KMS-11 (cell line): ENCODE measurements around the gene PLCH1.
"Not testable (repeated sequence)": the region's sequence is repeated elsewhere in the genome, so short reads cannot be mapped to it uniquely, and the experiment has no call there.

Experiments used
- H2AFZ ChIP-seq: fragments of 200-600 bp; sonication (generic); 2 replicates; pipeline ENCODE4 v1.6.1; 2016; ENCODE audit warnings: antibody characterized with exemption, mixed run types, low read depth
- H3K27ac ChIP-seq: fragments of 200-600 bp; sonication (generic); 2 replicates; pipeline ENCODE4 v1.6.1; 2016; ENCODE audit warnings: mild to moderate bottlenecking, mixed run types
- H3K27me3 ChIP-seq: fragments of 200-600 bp; sonication (generic); 2 replicates; pipeline ENCODE4 v1.6.1; 2017; ENCODE audit warnings: mild to moderate bottlenecking, low read depth, mixed run types, moderate library complexity; ENCODE audit not compliant: insufficient read depth
- H3K36me3 ChIP-seq: fragments of 200-600 bp; sonication (generic); 2 replicates; pipeline ENCODE4 v1.6.1; 2017; ENCODE audit warnings: mild to moderate bottlenecking, mixed run types; ENCODE audit not compliant: insufficient read depth
- H3K4me1 ChIP-seq: fragments of 200-600 bp; sonication (generic); 2 replicates; pipeline ENCODE4 v1.6.1; 2016; ENCODE audit warnings: mild to moderate bottlenecking, low read depth, mixed run types; ENCODE audit not compliant: poor library complexity, severe bottlenecking
- H3K4me2 ChIP-seq: fragments of 200-600 bp; sonication (generic); 2 replicates; pipeline ENCODE4 v1.7.0; 2016; ENCODE audit warnings: mild to moderate bottlenecking, mixed run types
- H3K4me3 ChIP-seq: fragments of 200-600 bp; sonication (generic); IDR thresholded peaks from 2 replicates; pipeline ENCODE4 v1.6.1; 2017; ENCODE audit warnings: low read depth, low read length, mixed read lengths; ENCODE audit not compliant: insufficient read depth
- H3K79me2 ChIP-seq: fragments of 200-600 bp; sonication (generic); 2 replicates; pipeline ENCODE4 v1.6.1; 2016; ENCODE audit warnings: low read depth, mixed run types; ENCODE audit not compliant: insufficient read depth
- H3K9ac ChIP-seq: fragments of 200-600 bp; sonication (generic); 2 replicates; pipeline ENCODE4 v1.6.1; 2016; ENCODE audit warnings: mild to moderate bottlenecking, mixed run types
- H4K20me1 ChIP-seq: fragments of 200-600 bp; sonication (generic); 2 replicates; pipeline ENCODE4 v1.6.1; 2016; ENCODE audit warnings: mild to moderate bottlenecking, mixed run types; ENCODE audit not compliant: insufficient read depth
- TF ChIP-seq, protein P1 (sequence below): fragments of 200-600 bp; sonication (generic); conservative IDR thresholded peaks from 2 replicates; pipeline ENCODE4 v1.6.1; 2017; ENCODE audit warnings: low read depth, mild to moderate bottlenecking, antibody characterized with exemption, low read length, moderate library complexity, mixed read lengths

Gene PLCH1

DNA sequence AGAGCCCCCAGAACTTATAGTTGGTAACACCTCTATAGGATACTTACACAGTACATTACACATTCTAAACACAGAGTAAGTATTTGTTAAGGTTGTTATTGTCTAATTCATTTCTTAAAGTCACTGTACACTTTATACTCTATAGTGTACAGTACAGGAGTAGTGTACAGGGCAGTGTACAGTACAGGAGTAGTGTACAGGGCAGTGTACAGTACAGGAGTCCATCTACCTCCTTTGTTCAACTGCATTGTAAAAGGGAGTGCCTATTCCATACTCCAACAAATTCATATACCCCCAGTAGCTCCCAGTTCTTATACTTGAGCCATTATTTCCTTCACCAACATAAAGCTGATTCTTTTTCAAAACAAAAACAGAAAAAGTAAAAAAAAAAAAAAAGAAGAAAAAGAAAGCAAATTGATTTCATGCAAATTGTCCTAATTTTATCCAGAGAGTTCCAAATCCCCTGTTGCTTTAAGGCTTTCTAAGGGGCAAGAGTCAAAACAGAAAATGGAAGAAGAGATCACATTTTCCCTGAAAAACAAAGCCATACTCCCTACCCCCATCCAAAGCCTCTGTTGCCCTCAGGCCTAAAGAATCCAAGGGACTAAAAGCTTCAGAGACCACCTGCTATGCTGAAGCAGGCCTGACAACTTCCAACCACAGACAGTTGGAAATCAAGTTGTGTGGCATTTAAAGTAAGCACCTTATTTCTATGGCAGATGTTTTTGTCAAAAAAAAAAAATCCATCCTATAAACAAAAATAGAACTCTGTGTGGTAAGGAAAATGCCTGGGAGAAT lies 125.6 kb downstream of the PLCH1 start:
- H3K27me3 ChIP-seq: no peaks in the 10 kb centered on the region
- no peaks in the 10 kb centered on the region for H3K4me1 ChIP-seq
- H2AFZ ChIP-seq: no peak overlapping the region
- no peak overlapping the region for H3K9ac ChIP-seq
- H3K4me3 ChIP-seq: no peak overlapping the region
- TF ChIP-seq, protein P1, sequence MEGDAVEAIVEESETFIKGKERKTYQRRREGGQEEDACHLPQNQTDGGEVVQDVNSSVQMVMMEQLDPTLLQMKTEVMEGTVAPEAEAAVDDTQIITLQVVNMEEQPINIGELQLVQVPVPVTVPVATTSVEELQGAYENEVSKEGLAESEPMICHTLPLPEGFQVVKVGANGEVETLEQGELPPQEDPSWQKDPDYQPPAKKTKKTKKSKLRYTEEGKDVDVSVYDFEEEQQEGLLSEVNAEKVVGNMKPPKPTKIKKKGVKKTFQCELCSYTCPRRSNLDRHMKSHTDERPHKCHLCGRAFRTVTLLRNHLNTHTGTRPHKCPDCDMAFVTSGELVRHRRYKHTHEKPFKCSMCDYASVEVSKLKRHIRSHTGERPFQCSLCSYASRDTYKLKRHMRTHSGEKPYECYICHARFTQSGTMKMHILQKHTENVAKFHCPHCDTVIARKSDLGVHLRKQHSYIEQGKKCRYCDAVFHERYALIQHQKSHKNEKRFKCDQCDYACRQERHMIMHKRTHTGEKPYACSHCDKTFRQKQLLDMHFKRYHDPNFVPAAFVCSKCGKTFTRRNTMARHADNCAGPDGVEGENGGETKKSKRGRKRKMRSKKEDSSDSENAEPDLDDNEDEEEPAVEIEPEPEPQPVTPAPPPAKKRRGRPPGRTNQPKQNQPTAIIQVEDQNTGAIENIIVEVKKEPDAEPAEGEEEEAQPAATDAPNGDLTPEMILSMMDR: no peak
- no peak overlapping the region for H3K4me2 ChIP-seq
- no peaks in the 10 kb centered on the region for H3K36me3 ChIP-seq
- H3K27ac ChIP-seq: no peak overlapping the region
- no peaks in the 10 kb centered on the region for H4K20me1 ChIP-seq
- H3K79me2 ChIP-seq: no peaks in the 10 kb centered on the region

DNA sequence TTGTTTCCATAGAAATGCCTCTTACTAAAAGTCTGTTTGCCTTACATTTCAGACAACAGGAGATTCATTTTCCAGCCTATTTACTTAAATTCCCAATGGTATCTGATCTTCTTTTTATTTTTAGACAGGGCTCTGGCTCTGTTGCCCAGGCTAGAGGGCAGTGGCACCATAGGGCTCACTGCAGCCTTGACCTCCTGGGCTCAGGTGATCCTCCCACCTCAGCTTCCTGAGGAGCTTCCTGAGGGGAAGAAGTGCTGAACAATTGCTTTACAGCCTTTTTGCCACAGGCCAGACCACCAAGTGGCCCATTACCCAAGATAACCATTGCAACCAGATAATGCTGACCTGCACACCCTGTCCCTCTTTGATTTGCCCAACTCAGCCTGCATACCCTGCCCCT lies 126.3 kb downstream of the PLCH1 start:
- no peak overlapping the region for H3K9ac ChIP-seq
- H3K4me1 ChIP-seq: no peaks in the 10 kb centered on the region
- H4K20me1 ChIP-seq: no peaks in the 10 kb centered on the region
- no peaks in the 10 kb centered on the region for H3K36me3 ChIP-seq
- no peak overlapping the region for H3K4me3 ChIP-seq
- TF ChIP-seq, protein P1: no peak
- H3K27ac ChIP-seq: no peak overlapping the region
- H3K79me2 ChIP-seq: no peaks in the 10 kb centered on the region
- no peak overlapping the region for H3K4me2 ChIP-seq
- H2AFZ ChIP-seq: no peak overlapping the region
- H3K27me3 ChIP-seq: no peaks in the 10 kb centered on the region

DNA sequence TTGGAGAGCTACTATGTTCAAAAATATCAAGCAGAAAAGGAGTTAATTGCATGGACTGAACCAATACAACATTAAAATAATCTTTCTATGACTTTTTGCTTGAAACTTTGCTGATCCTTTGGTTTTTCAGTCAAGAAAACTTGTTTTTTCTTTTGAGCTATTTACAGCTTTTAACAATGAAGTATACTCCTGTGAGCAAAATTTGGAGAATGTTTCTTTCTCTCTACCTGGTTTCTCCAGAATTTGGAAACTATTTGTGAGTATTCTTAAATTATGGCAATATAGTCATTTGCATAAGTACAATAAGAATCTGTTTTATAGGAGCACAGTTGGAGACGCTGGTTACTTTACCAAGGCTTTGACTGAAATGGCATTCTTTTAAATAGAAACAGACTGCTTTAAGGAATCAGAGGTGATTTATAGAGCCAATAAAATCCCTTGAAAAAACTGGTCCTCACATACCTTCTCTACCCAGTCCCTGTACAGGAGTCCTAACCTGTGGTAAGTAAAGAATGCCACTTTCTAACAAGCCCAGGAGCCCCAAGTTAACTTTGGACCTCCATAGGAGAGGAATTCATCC lies 127.4 kb downstream of the PLCH1 start:
- H2AFZ ChIP-seq: no peak overlapping the region
- TF ChIP-seq, protein P1: no peak
- no peaks in the 10 kb centered on the region for H3K4me1 ChIP-seq
- H4K20me1 ChIP-seq: no peaks in the 10 kb centered on the region
- H3K79me2 ChIP-seq: no peaks in the 10 kb centered on the region
- no peak overlapping the region for H3K4me3 ChIP-seq
- H3K4me2 ChIP-seq: no peak overlapping the region
- no peak overlapping the region for H3K27ac ChIP-seq
- no peak overlapping the region for H3K9ac ChIP-seq
- no peaks in the 10 kb centered on the region for H3K27me3 ChIP-seq
- H3K36me3 ChIP-seq: no peaks in the 10 kb centered on the region

DNA sequence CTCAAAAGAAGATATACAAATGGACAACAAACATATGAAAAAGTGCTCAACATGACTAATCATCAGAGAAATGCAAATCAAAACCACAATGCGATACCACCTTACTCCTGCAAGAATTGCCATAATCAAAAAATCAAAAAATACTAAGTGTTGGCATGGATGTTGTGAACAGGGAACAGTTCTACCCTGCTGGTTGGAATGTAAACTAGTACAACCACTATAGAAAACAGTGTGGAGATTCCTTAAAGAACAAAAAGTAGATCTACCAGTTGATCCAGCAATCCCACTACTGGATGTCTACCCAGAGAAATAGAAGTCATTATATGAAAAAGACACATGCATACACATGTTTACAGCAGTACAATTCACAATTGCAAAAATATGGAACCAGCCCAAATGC lies 129.7 kb downstream of the PLCH1 start:
- H2AFZ ChIP-seq, H3K4me1 ChIP-seq, H3K9ac ChIP-seq, H3K27me3 ChIP-seq, H3K4me2 ChIP-seq, H3K27ac ChIP-seq, H4K20me1 ChIP-seq, H3K79me2 ChIP-seq, H3K4me3 ChIP-seq, H3K36me3 ChIP-seq: not testable (repeated sequence)

DNA sequence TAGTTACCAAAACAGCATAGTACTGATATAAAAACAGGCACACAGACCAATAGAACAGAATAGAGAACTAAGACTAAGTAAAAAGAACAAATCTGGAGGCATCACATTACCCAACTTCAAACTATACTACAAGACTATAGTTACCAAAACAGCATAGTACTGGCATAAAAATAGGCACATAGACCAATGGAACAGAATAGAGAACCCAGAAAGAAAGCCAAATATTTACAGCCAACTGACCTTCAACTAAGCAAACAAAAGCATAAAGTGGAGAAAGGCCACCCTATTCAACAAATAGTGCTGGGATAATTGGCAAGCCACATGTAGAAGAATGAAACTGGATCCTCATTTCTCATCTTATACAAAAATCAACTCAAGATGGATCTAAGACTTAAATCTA lies 130.5 kb downstream of the PLCH1 start:
- H3K36me3 ChIP-seq, H2AFZ ChIP-seq, H3K27me3 ChIP-seq, H3K4me2 ChIP-seq, H3K9ac ChIP-seq, H3K4me1 ChIP-seq, H3K4me3 ChIP-seq, H4K20me1 ChIP-seq, H3K27ac ChIP-seq, H3K79me2 ChIP-seq: not testable (repeated sequence)
